ENCODE results near the gene LMO7.

DNA sequence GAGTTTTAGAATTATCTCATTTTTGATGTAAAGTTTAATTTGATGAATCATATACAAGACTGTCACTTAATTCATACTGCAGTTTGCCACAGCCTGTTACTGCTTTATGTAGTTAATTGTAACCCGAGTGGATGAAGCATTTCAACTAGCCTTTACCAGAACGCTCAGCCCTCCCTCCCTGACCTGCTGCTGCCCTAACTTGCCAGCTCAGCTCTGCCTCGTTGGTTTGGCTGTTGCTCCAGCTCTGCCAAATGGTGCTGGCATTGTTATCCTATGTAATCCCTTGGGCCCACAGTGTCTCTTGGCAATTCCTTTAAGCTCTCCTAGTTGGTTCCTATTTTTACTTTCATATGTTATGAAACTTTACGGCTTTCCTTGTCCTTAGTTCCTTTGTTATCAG lies 113.3 kb downstream of the LMO7 start:
- TF ChIP-seq POLR2A (IDR thresholded peaks at IDR 0.05), result no peak
- TF ChIP-seq POLR2AphosphoS5 (IDR thresholded peaks at IDR 0.05), result no peak

All from stomach (tissue), 4 donors.